ENCODE measurements around the gene SLC16A9. TPM values are rescaled to one million over a fixed set of nuclear protein-coding genes. Genes with fewer than 3 reads are reported as not detected.

The SLC16A9 gene
- total RNA-seq, 1 experiment from 2014 or later = 0.13 TPM

DNA sequence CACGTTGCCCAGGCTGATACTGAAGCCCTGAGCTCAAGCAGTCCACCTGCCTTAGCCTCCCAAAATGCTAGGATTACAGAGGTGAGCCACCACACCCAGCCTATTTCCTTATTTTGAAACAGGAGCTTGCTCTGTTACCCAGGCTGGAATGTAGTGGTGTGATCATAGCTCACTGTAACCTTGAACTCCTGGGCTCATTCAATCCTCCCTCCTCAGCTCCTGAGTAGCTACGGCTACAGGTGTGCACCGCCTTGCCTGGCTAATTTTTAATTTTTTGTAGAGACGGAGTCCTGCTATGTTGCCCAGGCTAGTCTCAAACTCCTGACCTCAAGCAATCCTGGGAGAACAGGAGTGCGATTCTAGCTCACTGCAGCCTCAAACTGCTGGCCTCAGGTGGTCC lies 31.9 kb upstream of the SLC16A9 start:
- intact Hi-C loops (cut with micrococcal nuclease; ENCODE audit: unreplicated experiment) = no loop called here
- Histone ChIP-seq H3K4me3 (ENCODE audit: low read depth in 2 of 2, low read length in 2 of 2) (no peak overlapping the region), H3K36me3 (ENCODE audit: control insufficient read depth, insufficient read depth, low read length) (no peaks in the 10 kb centered on the region), H3K27ac (ENCODE audit: low read length) (no peak overlapping the region), H3K27me3 (ENCODE audit: control insufficient read depth, insufficient read depth, low read length) (peaks cover 9% of the 10 kb centered on the region; the same call in 1 of the 2 replicates), H3K9me3 (ENCODE audit: control insufficient read depth, insufficient read depth, low read depth, low read length) (no peaks in the 10 kb centered on the region), H3K4me1 (ENCODE audit: control insufficient read depth, insufficient read depth, low read length) (no peaks in the 10 kb centered on the region)
- TF ChIP-seq TCF7L2 (IDR thresholded peaks at IDR 0.05; ENCODE audit: low read depth, low read length) (no peak), POLR2AphosphoS5 (IDR thresholded peaks at IDR 0.05; ENCODE audit: low read depth, low read length) (no peak), SIN3A (IDR thresholded peaks at IDR 0.05; ENCODE audit: borderline replicate concordance, insufficient read depth, low read depth, low read length) (no peak)
- TF ChIP-seq, protein P1, sequence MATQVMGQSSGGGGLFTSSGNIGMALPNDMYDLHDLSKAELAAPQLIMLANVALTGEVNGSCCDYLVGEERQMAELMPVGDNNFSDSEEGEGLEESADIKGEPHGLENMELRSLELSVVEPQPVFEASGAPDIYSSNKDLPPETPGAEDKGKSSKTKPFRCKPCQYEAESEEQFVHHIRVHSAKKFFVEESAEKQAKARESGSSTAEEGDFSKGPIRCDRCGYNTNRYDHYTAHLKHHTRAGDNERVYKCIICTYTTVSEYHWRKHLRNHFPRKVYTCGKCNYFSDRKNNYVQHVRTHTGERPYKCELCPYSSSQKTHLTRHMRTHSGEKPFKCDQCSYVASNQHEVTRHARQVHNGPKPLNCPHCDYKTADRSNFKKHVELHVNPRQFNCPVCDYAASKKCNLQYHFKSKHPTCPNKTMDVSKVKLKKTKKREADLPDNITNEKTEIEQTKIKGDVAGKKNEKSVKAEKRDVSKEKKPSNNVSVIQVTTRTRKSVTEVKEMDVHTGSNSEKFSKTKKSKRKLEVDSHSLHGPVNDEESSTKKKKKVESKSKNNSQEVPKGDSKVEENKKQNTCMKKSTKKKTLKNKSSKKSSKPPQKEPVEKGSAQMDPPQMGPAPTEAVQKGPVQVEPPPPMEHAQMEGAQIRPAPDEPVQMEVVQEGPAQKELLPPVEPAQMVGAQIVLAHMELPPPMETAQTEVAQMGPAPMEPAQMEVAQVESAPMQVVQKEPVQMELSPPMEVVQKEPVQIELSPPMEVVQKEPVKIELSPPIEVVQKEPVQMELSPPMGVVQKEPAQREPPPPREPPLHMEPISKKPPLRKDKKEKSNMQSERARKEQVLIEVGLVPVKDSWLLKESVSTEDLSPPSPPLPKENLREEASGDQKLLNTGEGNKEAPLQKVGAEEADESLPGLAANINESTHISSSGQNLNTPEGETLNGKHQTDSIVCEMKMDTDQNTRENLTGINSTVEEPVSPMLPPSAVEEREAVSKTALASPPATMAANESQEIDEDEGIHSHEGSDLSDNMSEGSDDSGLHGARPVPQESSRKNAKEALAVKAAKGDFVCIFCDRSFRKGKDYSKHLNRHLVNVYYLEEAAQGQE (IDR thresholded peaks at IDR 0.05; ENCODE audit: insufficient read depth in 1 of 2, low read depth in 2 of 2, low read length in 1 of 2) = no peak
- TF ChIP-seq, protein P2, sequence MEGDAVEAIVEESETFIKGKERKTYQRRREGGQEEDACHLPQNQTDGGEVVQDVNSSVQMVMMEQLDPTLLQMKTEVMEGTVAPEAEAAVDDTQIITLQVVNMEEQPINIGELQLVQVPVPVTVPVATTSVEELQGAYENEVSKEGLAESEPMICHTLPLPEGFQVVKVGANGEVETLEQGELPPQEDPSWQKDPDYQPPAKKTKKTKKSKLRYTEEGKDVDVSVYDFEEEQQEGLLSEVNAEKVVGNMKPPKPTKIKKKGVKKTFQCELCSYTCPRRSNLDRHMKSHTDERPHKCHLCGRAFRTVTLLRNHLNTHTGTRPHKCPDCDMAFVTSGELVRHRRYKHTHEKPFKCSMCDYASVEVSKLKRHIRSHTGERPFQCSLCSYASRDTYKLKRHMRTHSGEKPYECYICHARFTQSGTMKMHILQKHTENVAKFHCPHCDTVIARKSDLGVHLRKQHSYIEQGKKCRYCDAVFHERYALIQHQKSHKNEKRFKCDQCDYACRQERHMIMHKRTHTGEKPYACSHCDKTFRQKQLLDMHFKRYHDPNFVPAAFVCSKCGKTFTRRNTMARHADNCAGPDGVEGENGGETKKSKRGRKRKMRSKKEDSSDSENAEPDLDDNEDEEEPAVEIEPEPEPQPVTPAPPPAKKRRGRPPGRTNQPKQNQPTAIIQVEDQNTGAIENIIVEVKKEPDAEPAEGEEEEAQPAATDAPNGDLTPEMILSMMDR (IDR thresholded peaks at IDR 0.05) = no peak
- ATAC-seq = no peak
- no peak for DNase-seq (ENCODE audit: low read depth, low spot score)
- ChIA-PET POLR2A (no interaction called here), CTCF (no interaction called here)
- no TSS peak for BruUV-seq (replicated peaks)
- in situ Hi-C loops (cut with HindIII; ENCODE audit: low pct_unique_long_range_greater_than_20kb, low sequenced_read_pairs) = no loop called here

DNA sequence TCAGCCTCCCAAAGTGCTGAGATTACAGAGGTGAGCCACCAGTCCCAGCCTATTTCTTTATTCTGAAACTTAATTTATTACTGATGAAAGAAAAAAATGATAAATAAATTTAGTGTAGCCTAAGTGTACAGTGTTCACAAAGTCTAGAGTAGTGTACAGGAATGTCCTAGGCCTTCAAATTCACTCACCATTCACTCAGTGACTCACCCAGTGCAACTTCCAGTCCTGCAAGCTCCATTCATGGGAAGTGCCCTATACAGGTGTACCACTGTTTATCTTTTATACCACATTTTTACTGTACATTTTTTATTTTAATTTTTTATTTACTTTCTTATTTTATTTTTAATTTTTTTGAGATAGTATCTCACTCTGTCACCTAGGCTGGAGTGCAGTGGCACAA lies 31.4 kb upstream of the SLC16A9 start:
- Histone ChIP-seq H3K4me3 (ENCODE audit: low read depth in 2 of 2, low read length in 2 of 2) (no peak overlapping the region), H3K27me3 (ENCODE audit: control insufficient read depth, insufficient read depth, low read length) (peaks cover 9% of the 10 kb centered on the region; the same call in 1 of the 2 replicates), H3K4me1 (ENCODE audit: control insufficient read depth, insufficient read depth, low read length) (no peaks in the 10 kb centered on the region), H3K36me3 (ENCODE audit: control insufficient read depth, insufficient read depth, low read length) (no peaks in the 10 kb centered on the region), H3K27ac (ENCODE audit: low read length) (no peak overlapping the region), H3K9me3 (ENCODE audit: control insufficient read depth, insufficient read depth, low read depth, low read length) (no peaks in the 10 kb centered on the region)
- DNase-seq (ENCODE audit: low read depth, low spot score) (no peak), ATAC-seq (no peak)
- intact Hi-C loops (cut with micrococcal nuclease; ENCODE audit: unreplicated experiment) = no loop called here
- in situ Hi-C loops (cut with HindIII; ENCODE audit: low pct_unique_long_range_greater_than_20kb, low sequenced_read_pairs) = no loop called here
- CTCF ChIA-PET = no interaction called here
- TF ChIP-seq, protein P1 (IDR thresholded peaks at IDR 0.05; ENCODE audit: insufficient read depth in 1 of 2, low read depth in 2 of 2, low read length in 1 of 2) = no peak
- TF ChIP-seq SIN3A (IDR thresholded peaks at IDR 0.05; ENCODE audit: borderline replicate concordance, insufficient read depth, low read depth, low read length) = no peak
- TF ChIP-seq TCF7L2 (IDR thresholded peaks at IDR 0.05; ENCODE audit: low read depth, low read length) = no peak
- no peak for TF ChIP-seq POLR2AphosphoS5 (IDR thresholded peaks at IDR 0.05; ENCODE audit: low read depth, low read length)
- TF ChIP-seq, protein P2 (IDR thresholded peaks at IDR 0.05) = no peak
- POLR2A ChIA-PET = no interaction called here
- no TSS peak for BruUV-seq (replicated peaks)

Measured in Panc1 (cell line).